GM21723 (cell line): ENCODE measurements around the gene ACOT2.
A peak's percentile ranks its signal among the peaks of the same experiment; 100 is the strongest.
"Not testable (repeated sequence)": the region's sequence is repeated elsewhere in the genome, so short reads cannot be mapped to it uniquely, and the experiment has no call there.

Experiments used
- ATAC-seq: cut with Tn5 transposase; IDR thresholded peaks from one replicate; pipeline ENCODE4 v1.9.1; 2021; ENCODE audit warnings: mild to moderate bottlenecking, moderate library complexity; ENCODE audit not compliant: unreplicated experiment

The ACOT2 gene

GRCh38 chr14:73569185-73569958 lies at the start of gene ACOT2:
Gene ACOT2 (plus strand): TSS chr14:73569213. CDS start chr14:73569241, 28 bp downstream.
- peak; percentile 62 for ATAC-seq

- no peak for ATAC-seq
Measured at GRCh38 chr14:73521229-73521628, 47.8 kb upstream of the ACOT2 start.

- no peak for ATAC-seq
Measured at GRCh38 chr14:73524493-73524892, 44.5 kb upstream of the ACOT2 start.

- no peak for ATAC-seq
Measured at GRCh38 chr14:73526036-73526984, 42.7 kb upstream of the ACOT2 start.

GRCh38 chr14:73529356-73529755 lies 39.7 kb upstream of the ACOT2 start:
- not testable (repeated sequence) for ATAC-seq

GRCh38 chr14:73531971-73532370 lies 37.0 kb upstream of the ACOT2 start:
- not testable (repeated sequence) for ATAC-seq

GRCh38 chr14:73537244-73538045 lies 31.6 kb upstream of the ACOT2 start:
- not testable (repeated sequence) for ATAC-seq

- ATAC-seq = not testable (repeated sequence)
Measured at GRCh38 chr14:73539017-73539416, 30.0 kb upstream of the ACOT2 start.

GRCh38 chr14:73542961-73543360 lies 26.1 kb upstream of the ACOT2 start:
- ATAC-seq = not testable (repeated sequence)

GRCh38 chr14:73545353-73545752 lies 23.7 kb upstream of the ACOT2 start:
- not testable (repeated sequence) for ATAC-seq

GRCh38 chr14:73549097-73549496 lies 19.9 kb upstream of the ACOT2 start:
- ATAC-seq = not testable (repeated sequence)

GRCh38 chr14:73549889-73550524 lies 19.0 kb upstream of the ACOT2 start:
- not testable (repeated sequence) for ATAC-seq

- no peak for ATAC-seq
Measured at GRCh38 chr14:73553845-73554244, 15.2 kb upstream of the ACOT2 start.

- not testable (repeated sequence) for ATAC-seq
Measured at GRCh38 chr14:73557201-73557600, 11.8 kb upstream of the ACOT2 start.

- ATAC-seq = not testable (repeated sequence)
Measured at GRCh38 chr14:73558238-73558637, 10.8 kb upstream of the ACOT2 start.

- not testable (repeated sequence) for ATAC-seq
Measured at GRCh38 chr14:73562256-73562655, 6.8 kb upstream of the ACOT2 start.

- not testable (repeated sequence) for ATAC-seq
Measured at GRCh38 chr14:73562696-73563095, 6.3 kb upstream of the ACOT2 start.

GRCh38 chr14:73566431-73566830 lies 2.6 kb upstream of the ACOT2 start:
- ATAC-seq = not testable (repeated sequence)

GRCh38 chr14:73566935-73567334 lies 2.1 kb upstream of the ACOT2 start:
- not testable (repeated sequence) for ATAC-seq

GRCh38 chr14:73567358-73567757 lies 1.7 kb upstream of the ACOT2 start:
- no peak for ATAC-seq
